Lung (tissue), 12 donors: ENCODE data around the gene IL27RA. TPM values are rescaled to one million over a fixed set of nuclear protein-coding genes. Genes with fewer than 3 reads are reported as not detected.

Experiments used
- ATAC-seq: fragments of 200-7000 bp; cut with Tn5 transposase; one replicate; pipeline ENCODE4 v1.9.1; 2020; ENCODE audit warnings: moderate number of reproducible peaks; ENCODE audit not compliant: insufficient read depth, low FRiP score
- DNase-seq, 3 donors: peaks; one replicate each; pipeline ENCODE4 v3.0.0-alpha.2; 2013 to 2017
- H3K27ac ChIP-seq, 2 donors: one replicate each; pipeline ENCODE4 v1.5.1; 2013; ENCODE audit warnings: mild to moderate bottlenecking in 2 of 2, moderate library complexity in 2 of 2, control low read depth in 1 of 2, inconsistent platforms in 1 of 2, low read depth in 1 of 2, low read length in 1 of 2
- H3K27me3 ChIP-seq, 3 donors: one replicate each; pipeline ENCODE4 v1.5.1; 2013; ENCODE audit warnings: low read length in 2 of 3; ENCODE audit not compliant: control insufficient read depth in 3 of 3, insufficient read depth in 3 of 3
- H3K36me3 ChIP-seq, 4 donors: one replicate each; pipeline ENCODE4 v1.5.1; 2013; ENCODE audit warnings: low read length in 4 of 4, mild to moderate bottlenecking in 1 of 4, moderate library complexity in 1 of 4; ENCODE audit not compliant: control insufficient read depth in 4 of 4, insufficient read depth in 4 of 4
- H3K4me1 ChIP-seq, 5 donors: one replicate each; pipeline ENCODE4 v1.5.1; 2013; ENCODE audit warnings: low read length in 5 of 5, mild to moderate bottlenecking in 2 of 5, moderate library complexity in 1 of 5; ENCODE audit not compliant: control insufficient read depth in 5 of 5, insufficient read depth in 5 of 5
- H3K4me3 ChIP-seq: one replicate; pipeline ENCODE4 v1.5.1; 2013; ENCODE audit warnings: mild to moderate bottlenecking, control low read depth, moderate library complexity
- H3K9ac ChIP-seq, 2 donors: one replicate each; pipeline ENCODE4 v1.5.1; 2013; ENCODE audit warnings: low read length in 2 of 2, control low read depth in 1 of 2; ENCODE audit not compliant: insufficient read depth in 1 of 2
- H3K9me3 ChIP-seq, 4 donors: one replicate each; pipeline ENCODE4 v1.5.1; 2013; ENCODE audit warnings: low read length in 3 of 4, mild to moderate bottlenecking in 1 of 4, moderate library complexity in 1 of 4; ENCODE audit not compliant: control insufficient read depth in 4 of 4, insufficient read depth in 3 of 4
- WGBS, 2 donors: extraction: QIAGEN DNeasy Blood & Tissue Kit; methylation state at CpG; one replicate each; pipeline ENCODE4 v1.1.7; 2013; 5-methylcytosine and 5-hydroxymethylcytosine counted together
- polyA plus RNA-seq, 2 donors: library from polyadenylated mRNA; stranded (reverse); fragments of 200-250 nt; gene quantifications; one replicate each; pipeline ENCODE4 v1.2.1, GENCODE V29; 2013
- total RNA-seq, 2 donors: library from RNA; depleted of rRNA in 1 of 2; stranded (reverse); fragments of >200 nt in 1 of 2; gene quantifications; one replicate each; pipeline ENCODE4 v1.2.1, GENCODE V29; 2014 to 2021
- TF ChIP-seq, protein P1 (sequence below): IDR thresholded peaks from 2 replicates; pipeline ENCODE4 v1.5.1; 2012; ENCODE audit warnings: mild to moderate bottlenecking; ENCODE audit errors: control extremely low read depth, extremely low read depth
- donor health status: control.
- donor health status: control.
- donor health status: Bipolar disorder and iron deficiency.
- donor health status: healthy.
- donor health status: DM: yes; HTN: yes; CAD: no.

IL27RA gene
- total and polyA plus RNA-seq, 4 donors: 7.0 to 22.7 (median 15.0) TPM

DNA sequence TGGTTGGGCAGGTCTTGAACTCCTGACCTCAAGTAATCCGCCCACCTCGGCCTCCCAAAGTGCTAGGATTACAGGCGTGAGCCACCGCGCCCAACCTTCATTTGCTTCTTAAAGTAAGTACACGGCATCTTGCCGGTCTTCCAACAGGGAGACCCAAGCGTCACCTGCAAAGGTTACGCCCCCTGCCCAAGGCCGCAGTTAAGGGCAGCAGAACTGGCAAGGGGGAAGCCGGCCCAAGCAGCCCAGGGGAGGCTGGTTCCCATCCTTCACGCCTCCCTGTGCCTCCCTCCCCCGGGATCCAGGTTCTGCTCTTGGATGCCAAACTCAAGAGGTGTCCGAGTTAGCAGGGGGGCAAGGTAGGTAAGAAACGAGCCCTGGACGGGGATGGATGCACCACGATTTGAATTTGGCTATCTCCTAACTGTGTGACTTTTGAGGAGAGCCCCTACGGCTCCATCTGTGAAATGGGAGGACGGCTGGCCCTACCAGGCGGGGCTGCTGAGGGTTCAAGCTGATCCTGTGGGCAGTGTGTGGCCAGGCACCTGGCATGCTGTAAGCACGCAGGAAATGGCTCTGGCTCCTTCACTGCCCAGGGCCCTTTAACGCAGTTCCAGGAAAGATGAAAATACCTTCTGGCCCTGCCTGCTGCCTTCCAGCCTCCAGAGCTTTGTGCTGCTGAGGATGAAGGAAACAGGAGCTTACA lies 34.5 kb upstream of the IL27RA start:
- Histone ChIP-seq H3K4me1 (peaks cover 0 to 1% (median 0%) of the 10 kb centered on the region in 5 donors), H3K27ac (no peak overlapping the region), H3K9me3 (peaks cover 0 to 5% (median under 1%) of the 10 kb centered on the region in 4 donors), H3K27me3 (no peaks in the 10 kb centered on the region), H3K4me3 (no peak overlapping the region), H3K36me3 (peaks cover 0 to 25% (median 9%) of the 10 kb centered on the region in 4 donors), H3K9ac (no peak overlapping the region)
- TF ChIP-seq, protein P1, sequence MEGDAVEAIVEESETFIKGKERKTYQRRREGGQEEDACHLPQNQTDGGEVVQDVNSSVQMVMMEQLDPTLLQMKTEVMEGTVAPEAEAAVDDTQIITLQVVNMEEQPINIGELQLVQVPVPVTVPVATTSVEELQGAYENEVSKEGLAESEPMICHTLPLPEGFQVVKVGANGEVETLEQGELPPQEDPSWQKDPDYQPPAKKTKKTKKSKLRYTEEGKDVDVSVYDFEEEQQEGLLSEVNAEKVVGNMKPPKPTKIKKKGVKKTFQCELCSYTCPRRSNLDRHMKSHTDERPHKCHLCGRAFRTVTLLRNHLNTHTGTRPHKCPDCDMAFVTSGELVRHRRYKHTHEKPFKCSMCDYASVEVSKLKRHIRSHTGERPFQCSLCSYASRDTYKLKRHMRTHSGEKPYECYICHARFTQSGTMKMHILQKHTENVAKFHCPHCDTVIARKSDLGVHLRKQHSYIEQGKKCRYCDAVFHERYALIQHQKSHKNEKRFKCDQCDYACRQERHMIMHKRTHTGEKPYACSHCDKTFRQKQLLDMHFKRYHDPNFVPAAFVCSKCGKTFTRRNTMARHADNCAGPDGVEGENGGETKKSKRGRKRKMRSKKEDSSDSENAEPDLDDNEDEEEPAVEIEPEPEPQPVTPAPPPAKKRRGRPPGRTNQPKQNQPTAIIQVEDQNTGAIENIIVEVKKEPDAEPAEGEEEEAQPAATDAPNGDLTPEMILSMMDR: no peak
- WGBS, 2 donors: 94 to 97% methylated on average over 22 of the region's 22 CpGs
- DNase-seq (no peak), ATAC-seq (no peak)

- H3K4me3 ChIP-seq: no peak overlapping the region
- ATAC-seq: no peak
- TF ChIP-seq, protein P1: no peak
- H3K9ac ChIP-seq: no peak overlapping the region
- DNase-seq: no peak
- peaks cover 0 to 23% (median 6%) of the 10 kb centered on the region in 4 donors for H3K36me3 ChIP-seq
- H3K27me3 ChIP-seq: no peaks in the 10 kb centered on the region
- peaks cover 0 to 1% (median 0%) of the 10 kb centered on the region in 5 donors for H3K4me1 ChIP-seq
- no peak overlapping the region for H3K27ac ChIP-seq
- peaks cover 0 to 5% (median under 1%) of the 10 kb centered on the region in 4 donors for H3K9me3 ChIP-seq
- WGBS, 2 donors: 94 to 99% methylated on average over 6 of the region's 6 CpGs
These were observed 34.0 kb upstream of the IL27RA start for GRCh38 chr19:13997631-13997962.

- peaks cover 0 to 23% (median 4%) of the 10 kb centered on the region in 4 donors for H3K36me3 ChIP-seq
- no peak overlapping the region for H3K27ac ChIP-seq
- no peak overlapping the region for H3K9ac ChIP-seq
- ATAC-seq (no peak), DNase-seq (no peak)
- 91 to 96% methylated on average over 1 of the region's 1 CpG for WGBS, 2 donors
- H3K4me1 ChIP-seq: peaks cover 0 to 4% (median 2%) of the 10 kb centered on the region in 5 donors
- TF ChIP-seq, protein P1: no peak
- H3K9me3 ChIP-seq: peaks cover 0 to 5% (median under 1%) of the 10 kb centered on the region in 4 donors
- no peak overlapping the region for H3K4me3 ChIP-seq
- H3K27me3 ChIP-seq: no peaks in the 10 kb centered on the region
These were observed 33.1 kb upstream of the IL27RA start for GRCh38 chr19:13998426-13998825.

DNA sequence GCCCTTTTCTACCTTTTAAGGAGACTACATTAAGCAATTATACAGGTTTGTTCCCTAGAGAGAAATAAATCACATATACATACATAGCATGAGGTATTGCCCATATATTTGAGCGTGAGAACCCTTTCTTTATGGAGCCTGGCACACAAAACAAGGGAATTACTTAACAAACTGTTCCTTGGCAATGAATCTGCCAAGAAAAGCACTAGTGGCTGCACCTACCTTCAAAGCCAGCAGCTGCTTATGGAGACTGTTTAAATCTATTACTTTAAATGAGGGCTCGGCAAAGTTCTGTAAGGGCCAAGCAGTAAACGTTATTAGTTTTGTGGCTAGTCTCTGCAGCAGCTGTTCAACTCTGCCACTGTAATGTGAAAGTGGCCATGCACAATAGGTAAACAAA lies 32.5 kb upstream of the IL27RA start:
- 96 to 98% methylated on average over 3 of the region's 3 CpGs for WGBS, 2 donors
- TF ChIP-seq, protein P1: no peak

More for the DNA sequence above, 32.5 kb upstream of the IL27RA start:
- Histone ChIP-seq H3K4me3 (no peak overlapping the region), H3K4me1 (peaks cover 0 to 4% (median 2%) of the 10 kb centered on the region in 5 donors), H3K9ac (no peak overlapping the region), H3K27ac (no peak overlapping the region), H3K9me3 (peaks cover 0 to 5% (median under 1%) of the 10 kb centered on the region in 4 donors), H3K27me3 (no peaks in the 10 kb centered on the region), H3K36me3 (peaks cover 0 to 23% (median 3%) of the 10 kb centered on the region in 4 donors)
- ATAC-seq (no peak), DNase-seq (no peak)
